SK-N-SH treated with all-trans-retinoic acid at 6 μM for 48 hours (cell line): ENCODE measurements around the gene SRGAP1.

Experiments used
- ATAC-seq: fragments of 200-7000 bp; cut with Tn5 transposase; 3 replicates; pipeline ENCODE4 v1.9.1; 2020; ENCODE audit warnings: mild to moderate bottlenecking, moderate library complexity
- ARNTL ChIP-seq: fragments of 450-650 bp; formaldehyde crosslinking; IDR thresholded peaks from 2 replicates; pipeline ENCODE4 v1.5.0; 2020; ENCODE audit warnings: low read depth, mild to moderate bottlenecking, moderate library complexity, borderline replicate concordance
- BACH2 ChIP-seq: fragments of 250-450 bp; sonication (Bioruptor Pico); IDR thresholded peaks from 2 replicates; pipeline ENCODE4 v1.9.0; 2021; ENCODE audit warnings: mild to moderate bottlenecking, borderline replicate concordance
- CSDC2 ChIP-seq: fragments of 250-450 bp; sonication (Bioruptor Pico); IDR thresholded peaks from 2 replicates; pipeline ENCODE4 v1.5.0; 2020; ENCODE audit warnings: mild to moderate bottlenecking, moderate library complexity
- GLIS3 ChIP-seq: fragments of 250-450 bp; sonication (Bioruptor Pico); IDR thresholded peaks from 2 replicates; pipeline ENCODE4 v1.5.0; 2020; ENCODE audit warnings: mild to moderate bottlenecking, moderate library complexity
- ISL1 ChIP-seq: fragments of 250-450 bp; sonication (Bioruptor Pico); IDR thresholded peaks from 2 replicates; pipeline ENCODE4 v2.1.2; 2022; ENCODE audit warnings: mild to moderate bottlenecking, moderate library complexity
- OSR1 ChIP-seq: fragments of 250-450 bp; sonication (Bioruptor Pico); IDR thresholded peaks from 2 replicates; pipeline ENCODE4 v1.8.0; 2022; ENCODE audit warnings: moderate library complexity, mild to moderate bottlenecking, inconsistent platforms
- PPARA ChIP-seq: fragments of 250-450 bp; sonication (Bioruptor Pico); IDR thresholded peaks from 2 replicates; pipeline ENCODE4 v1.5.0; 2020; ENCODE audit warnings: mild to moderate bottlenecking, borderline replicate concordance
- RARB ChIP-seq: fragments of 250-450 bp; sonication (Bioruptor Pico); IDR thresholded peaks from 2 replicates; pipeline ENCODE4 v1.8.0; 2021; ENCODE audit warnings: mild to moderate bottlenecking, moderate library complexity
- SNAI2 ChIP-seq: fragments of 250-450 bp; sonication (Bioruptor Pico); IDR thresholded peaks from 2 replicates; pipeline ENCODE4 v1.5.0; 2020; ENCODE audit warnings: mild to moderate bottlenecking, moderate library complexity
- TCF4 ChIP-seq: fragments of 250-450 bp; sonication (Bioruptor Pico); IDR thresholded peaks from 2 replicates; pipeline ENCODE4 v1.8.0; 2021; ENCODE audit warnings: mild to moderate bottlenecking, moderate library complexity, borderline replicate concordance
- TOX ChIP-seq: fragments of 250-450 bp; sonication (Bioruptor Pico); IDR thresholded peaks from 2 replicates; pipeline ENCODE4 v1.8.0; 2021; ENCODE audit warnings: mild to moderate bottlenecking, moderate library complexity, borderline replicate concordance
- ZC3H10 ChIP-seq: fragments of 250-450 bp; sonication (Bioruptor Pico); IDR thresholded peaks from 2 replicates; pipeline ENCODE4 v1.5.1; 2021; ENCODE audit warnings: mild to moderate bottlenecking, moderate library complexity
- ZFP3 ChIP-seq: fragments of 250-450 bp; sonication (Bioruptor Pico); IDR thresholded peaks from 2 replicates; pipeline ENCODE4 v1.5.0; 2020; ENCODE audit warnings: mild to moderate bottlenecking, moderate library complexity
- ZFP30 ChIP-seq: fragments of 450-650 bp; formaldehyde crosslinking; IDR thresholded peaks from 2 replicates; pipeline ENCODE4 v1.5.0; 2022; ENCODE audit warnings: mild to moderate bottlenecking, moderate library complexity
- ZNF565 ChIP-seq: fragments of 450-650 bp; formaldehyde crosslinking; conservative IDR thresholded peaks from 2 replicates; pipeline ENCODE4 v1.5.0; 2020; ENCODE audit warnings: low read depth, mild to moderate bottlenecking, moderate library complexity
- ZNF8 ChIP-seq: fragments of 450-650 bp; formaldehyde crosslinking; IDR thresholded peaks from 2 replicates; pipeline ENCODE4 v1.5.0; 2020; ENCODE audit warnings: mild to moderate bottlenecking, moderate library complexity
- TF ChIP-seq, protein P1 (sequence below): fragments of 250-450 bp; sonication (Bioruptor Pico); IDR thresholded peaks from 2 replicates; pipeline ENCODE4 v1.5.1; 2021; ENCODE audit warnings: mild to moderate bottlenecking, moderate library complexity
- TF ChIP-seq, protein P2 (sequence below): fragments of 250-450 bp; sonication (Bioruptor Pico); IDR thresholded peaks from 2 replicates; pipeline ENCODE4 v1.8.0; 2021; ENCODE audit warnings: low read depth, mild to moderate bottlenecking, moderate library complexity, borderline replicate concordance
- TF ChIP-seq, protein P3 (sequence below): fragments of 250-450 bp; sonication (Bioruptor Pico); IDR thresholded peaks from 2 replicates; pipeline ENCODE4 v1.8.0; 2020; ENCODE audit warnings: mild to moderate bottlenecking, moderate library complexity, borderline replicate concordance
- TF ChIP-seq, protein P4 (sequence below): fragments of 250-450 bp; sonication (Bioruptor Pico); IDR thresholded peaks from 2 replicates; pipeline ENCODE4 v1.5.0; 2020; ENCODE audit warnings: mild to moderate bottlenecking, moderate library complexity
- TF ChIP-seq, protein P5 (sequence below): fragments of 250-450 bp; sonication (Bioruptor Pico); IDR thresholded peaks from 2 replicates; pipeline ENCODE4 v1.5.1; 2020; ENCODE audit warnings: low read depth, mild to moderate bottlenecking, moderate library complexity

The SRGAP1 gene

DNA sequence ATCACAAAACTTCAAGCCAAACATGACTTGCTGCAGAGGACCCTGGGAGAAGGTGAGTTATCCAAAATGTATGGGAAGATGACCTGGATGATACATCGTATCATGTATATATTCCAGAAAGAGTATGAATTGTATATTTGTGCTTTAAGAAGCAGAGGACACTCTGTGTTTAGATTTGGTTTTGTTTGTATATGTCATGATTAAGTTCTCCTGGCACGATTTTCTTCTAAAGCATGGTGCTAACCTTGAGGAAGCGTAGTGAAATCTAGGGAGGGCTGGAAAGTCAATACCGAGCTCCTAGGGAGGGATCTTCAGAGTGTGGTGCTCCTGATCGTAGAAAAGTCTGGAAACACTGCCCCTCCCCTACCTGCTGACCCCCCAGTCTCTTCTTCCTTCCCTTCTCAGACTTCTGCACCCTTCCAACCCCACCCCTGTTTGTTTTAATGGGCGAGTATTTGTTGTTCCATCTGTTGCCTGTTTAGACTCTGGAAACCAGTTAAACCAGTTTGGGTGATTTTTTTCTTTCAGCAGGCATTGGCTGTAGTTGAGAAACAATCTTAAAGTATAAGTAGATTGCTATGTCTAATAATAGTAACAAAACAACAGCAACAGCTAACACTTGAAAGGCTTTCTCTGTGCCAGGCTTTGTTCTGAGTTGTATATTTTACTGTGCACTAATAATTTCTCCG lies 236.0 kb downstream of the SRGAP1 start:
- no peak for ATAC-seq
- TF ChIP-seq, protein P1, sequence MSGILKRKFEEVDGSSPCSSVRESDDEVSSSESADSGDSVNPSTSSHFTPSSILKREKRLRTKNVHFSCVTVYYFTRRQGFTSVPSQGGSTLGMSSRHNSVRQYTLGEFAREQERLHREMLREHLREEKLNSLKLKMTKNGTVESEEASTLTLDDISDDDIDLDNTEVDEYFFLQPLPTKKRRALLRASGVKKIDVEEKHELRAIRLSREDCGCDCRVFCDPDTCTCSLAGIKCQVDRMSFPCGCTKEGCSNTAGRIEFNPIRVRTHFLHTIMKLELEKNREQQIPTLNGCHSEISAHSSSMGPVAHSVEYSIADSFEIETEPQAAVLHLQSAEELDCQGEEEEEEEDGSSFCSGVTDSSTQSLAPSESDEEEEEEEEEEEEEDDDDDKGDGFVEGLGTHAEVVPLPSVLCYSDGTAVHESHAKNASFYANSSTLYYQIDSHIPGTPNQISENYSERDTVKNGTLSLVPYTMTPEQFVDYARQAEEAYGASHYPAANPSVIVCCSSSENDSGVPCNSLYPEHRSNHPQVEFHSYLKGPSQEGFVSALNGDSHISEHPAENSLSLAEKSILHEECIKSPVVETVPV: no peak
- TF ChIP-seq TCF4 (CRISPR knock-in tag): no peak
- TF ChIP-seq, protein P2, sequence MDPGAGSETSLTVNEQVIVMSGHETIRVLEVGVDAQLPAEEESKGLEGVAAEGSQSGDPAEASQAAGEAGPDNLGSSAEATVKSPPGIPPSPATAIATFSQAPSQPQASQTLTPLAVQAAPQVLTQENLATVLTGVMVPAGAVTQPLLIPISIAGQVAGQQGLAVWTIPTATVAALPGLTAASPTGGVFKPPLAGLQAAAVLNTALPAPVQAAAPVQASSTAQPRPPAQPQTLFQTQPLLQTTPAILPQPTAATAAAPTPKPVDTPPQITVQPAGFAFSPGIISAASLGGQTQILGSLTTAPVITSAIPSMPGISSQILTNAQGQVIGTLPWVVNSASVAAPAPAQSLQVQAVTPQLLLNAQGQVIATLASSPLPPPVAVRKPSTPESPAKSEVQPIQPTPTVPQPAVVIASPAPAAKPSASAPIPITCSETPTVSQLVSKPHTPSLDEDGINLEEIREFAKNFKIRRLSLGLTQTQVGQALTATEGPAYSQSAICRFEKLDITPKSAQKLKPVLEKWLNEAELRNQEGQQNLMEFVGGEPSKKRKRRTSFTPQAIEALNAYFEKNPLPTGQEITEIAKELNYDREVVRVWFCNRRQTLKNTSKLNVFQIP (CRISPR knock-in tag): no peak
- no peak for TF ChIP-seq PPARA
- TF ChIP-seq RARB (CRISPR knock-in tag): no peak
- TF ChIP-seq SNAI2 (CRISPR knock-in tag): no peak
- no peak for TF ChIP-seq CSDC2 (CRISPR knock-in tag)
- TF ChIP-seq, protein P3, sequence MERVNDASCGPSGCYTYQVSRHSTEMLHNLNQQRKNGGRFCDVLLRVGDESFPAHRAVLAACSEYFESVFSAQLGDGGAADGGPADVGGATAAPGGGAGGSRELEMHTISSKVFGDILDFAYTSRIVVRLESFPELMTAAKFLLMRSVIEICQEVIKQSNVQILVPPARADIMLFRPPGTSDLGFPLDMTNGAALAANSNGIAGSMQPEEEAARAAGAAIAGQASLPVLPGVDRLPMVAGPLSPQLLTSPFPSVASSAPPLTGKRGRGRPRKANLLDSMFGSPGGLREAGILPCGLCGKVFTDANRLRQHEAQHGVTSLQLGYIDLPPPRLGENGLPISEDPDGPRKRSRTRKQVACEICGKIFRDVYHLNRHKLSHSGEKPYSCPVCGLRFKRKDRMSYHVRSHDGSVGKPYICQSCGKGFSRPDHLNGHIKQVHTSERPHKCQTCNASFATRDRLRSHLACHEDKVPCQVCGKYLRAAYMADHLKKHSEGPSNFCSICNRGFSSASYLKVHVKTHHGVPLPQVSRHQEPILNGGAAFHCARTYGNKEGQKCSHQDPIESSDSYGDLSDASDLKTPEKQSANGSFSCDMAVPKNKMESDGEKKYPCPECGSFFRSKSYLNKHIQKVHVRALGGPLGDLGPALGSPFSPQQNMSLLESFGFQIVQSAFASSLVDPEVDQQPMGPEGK: no peak
- TF ChIP-seq OSR1 (CRISPR knock-in tag): no peak
- no peak for TF ChIP-seq ZFP3 (CRISPR knock-in tag)
- TF ChIP-seq, protein P4, sequence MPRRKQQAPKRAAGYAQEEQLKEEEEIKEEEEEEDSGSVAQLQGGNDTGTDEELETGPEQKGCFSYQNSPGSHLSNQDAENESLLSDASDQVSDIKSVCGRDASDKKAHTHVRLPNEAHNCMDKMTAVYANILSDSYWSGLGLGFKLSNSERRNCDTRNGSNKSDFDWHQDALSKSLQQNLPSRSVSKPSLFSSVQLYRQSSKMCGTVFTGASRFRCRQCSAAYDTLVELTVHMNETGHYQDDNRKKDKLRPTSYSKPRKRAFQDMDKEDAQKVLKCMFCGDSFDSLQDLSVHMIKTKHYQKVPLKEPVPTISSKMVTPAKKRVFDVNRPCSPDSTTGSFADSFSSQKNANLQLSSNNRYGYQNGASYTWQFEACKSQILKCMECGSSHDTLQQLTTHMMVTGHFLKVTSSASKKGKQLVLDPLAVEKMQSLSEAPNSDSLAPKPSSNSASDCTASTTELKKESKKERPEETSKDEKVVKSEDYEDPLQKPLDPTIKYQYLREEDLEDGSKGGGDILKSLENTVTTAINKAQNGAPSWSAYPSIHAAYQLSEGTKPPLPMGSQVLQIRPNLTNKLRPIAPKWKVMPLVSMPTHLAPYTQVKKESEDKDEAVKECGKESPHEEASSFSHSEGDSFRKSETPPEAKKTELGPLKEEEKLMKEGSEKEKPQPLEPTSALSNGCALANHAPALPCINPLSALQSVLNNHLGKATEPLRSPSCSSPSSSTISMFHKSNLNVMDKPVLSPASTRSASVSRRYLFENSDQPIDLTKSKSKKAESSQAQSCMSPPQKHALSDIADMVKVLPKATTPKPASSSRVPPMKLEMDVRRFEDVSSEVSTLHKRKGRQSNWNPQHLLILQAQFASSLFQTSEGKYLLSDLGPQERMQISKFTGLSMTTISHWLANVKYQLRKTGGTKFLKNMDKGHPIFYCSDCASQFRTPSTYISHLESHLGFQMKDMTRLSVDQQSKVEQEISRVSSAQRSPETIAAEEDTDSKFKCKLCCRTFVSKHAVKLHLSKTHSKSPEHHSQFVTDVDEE (CRISPR knock-in tag): no peak
- TF ChIP-seq, all 23 proteins: peak for 0

DNA sequence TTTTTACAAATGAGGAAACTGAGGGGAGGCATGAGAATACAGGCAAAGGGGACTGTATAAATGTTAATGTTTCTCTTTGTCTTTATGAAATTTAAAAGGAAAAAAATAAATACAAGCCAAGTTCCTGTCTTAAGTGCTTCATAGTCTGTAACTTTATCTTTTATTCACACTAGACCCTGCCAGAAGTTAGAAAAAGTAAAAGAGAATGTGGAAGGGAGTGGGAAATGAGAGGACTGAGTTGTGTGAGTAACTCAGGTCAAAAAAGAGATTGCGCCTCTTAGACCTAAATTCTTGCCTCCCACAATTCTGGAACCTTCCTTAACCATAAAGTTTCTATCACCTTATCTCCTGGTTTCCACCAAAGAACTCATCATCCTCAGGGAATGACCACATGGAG lies 236.5 kb downstream of the SRGAP1 start:
- ATAC-seq: no peak
- TF ChIP-seq ZNF565 (CRISPR knock-in tag) (no peak), ZFP30 (CRISPR knock-in tag) (no peak), OSR1 (CRISPR knock-in tag) (no peak), TOX (CRISPR knock-in tag) (no peak), ARNTL (no peak), PPARA (no peak), ISL1 (CRISPR knock-in tag) (no peak), ZFP3 (CRISPR knock-in tag) (no peak), BACH2 (CRISPR knock-in tag) (no peak), ZNF8 (CRISPR knock-in tag) (no peak), CSDC2 (CRISPR knock-in tag) (no peak), ZC3H10 (CRISPR knock-in tag) (no peak), TCF4 (CRISPR knock-in tag) (no peak), GLIS3 (no peak), SNAI2 (CRISPR knock-in tag) (no peak)
- TF ChIP-seq, protein P3: no peak
- TF ChIP-seq, protein P2 (CRISPR knock-in tag): no peak
- TF ChIP-seq, protein P1: no peak
- TF ChIP-seq, protein P5, sequence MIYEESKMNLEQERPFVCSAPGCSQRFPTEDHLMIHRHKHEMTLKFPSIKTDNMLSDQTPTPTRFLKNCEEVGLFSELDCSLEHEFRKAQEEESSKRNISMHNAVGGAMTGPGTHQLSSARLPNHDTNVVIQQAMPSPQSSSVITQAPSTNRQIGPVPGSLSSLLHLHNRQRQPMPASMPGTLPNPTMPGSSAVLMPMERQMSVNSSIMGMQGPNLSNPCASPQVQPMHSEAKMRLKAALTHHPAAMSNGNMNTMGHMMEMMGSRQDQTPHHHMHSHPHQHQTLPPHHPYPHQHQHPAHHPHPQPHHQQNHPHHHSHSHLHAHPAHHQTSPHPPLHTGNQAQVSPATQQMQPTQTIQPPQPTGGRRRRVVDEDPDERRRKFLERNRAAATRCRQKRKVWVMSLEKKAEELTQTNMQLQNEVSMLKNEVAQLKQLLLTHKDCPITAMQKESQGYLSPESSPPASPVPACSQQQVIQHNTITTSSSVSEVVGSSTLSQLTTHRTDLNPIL (CRISPR knock-in tag): no peak
